NCI-H187 (cell line): ENCODE data around the gene PLCXD3.
"Not testable (repeated sequence)": the region's sequence is repeated elsewhere in the genome, so short reads cannot be mapped to it uniquely, and the experiment has no call there.

Experiments
- DNase-seq, 2 experiments: peaks; one replicate each; lab custom pipeline; 2025; lab: John Stamatoyannopoulos, UW

The PLCXD3 gene

GRCh38 chr5:41510176-41510831 is at the start of gene PLCXD3:
Gene PLCXD3 (minus strand): TSS chr5:41510601. CDS start chr5:41510526, 75 bp downstream.
- no peak for DNase-seq

DNA sequence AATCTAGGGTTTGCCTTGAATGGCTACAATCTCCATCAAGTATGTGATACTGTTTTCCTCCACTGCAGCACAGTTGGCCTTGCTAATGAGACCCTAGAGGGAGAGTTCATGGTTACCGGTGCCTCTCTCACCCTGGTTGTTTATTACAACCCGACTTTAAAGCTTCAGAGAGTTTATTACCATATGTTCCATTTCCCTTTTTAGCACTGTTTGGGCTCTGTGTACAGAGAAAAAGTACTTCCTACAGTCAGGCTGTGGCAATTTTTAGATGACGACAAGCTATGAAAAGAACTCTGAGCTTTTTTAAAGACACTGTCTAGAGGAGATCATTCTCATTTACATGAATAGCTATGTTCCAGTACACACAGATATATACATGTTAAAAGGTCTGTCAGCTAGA is 48.8 kb upstream of the PLCXD3 start:
- DNase-seq: no peak

DNA sequence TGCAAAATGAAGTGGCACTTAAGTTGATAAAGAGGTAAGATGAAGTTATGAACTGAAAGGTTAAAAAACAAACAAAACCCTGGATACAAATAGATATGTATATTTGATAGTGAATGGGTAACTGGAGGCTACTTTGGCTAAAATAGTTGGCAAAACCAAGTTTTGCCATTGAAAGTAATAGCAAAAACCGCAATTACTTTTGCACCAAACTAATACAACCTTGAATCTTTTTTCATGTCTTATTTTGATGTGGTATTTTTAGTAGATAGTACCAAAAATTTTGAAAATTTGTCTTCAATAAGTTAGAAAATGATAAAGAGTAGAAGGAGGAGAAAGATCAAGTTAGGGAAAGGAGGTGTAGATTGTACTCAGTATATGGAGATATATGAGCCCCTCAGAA is 47.9 kb upstream of the PLCXD3 start:
- DNase-seq: no peak

DNA sequence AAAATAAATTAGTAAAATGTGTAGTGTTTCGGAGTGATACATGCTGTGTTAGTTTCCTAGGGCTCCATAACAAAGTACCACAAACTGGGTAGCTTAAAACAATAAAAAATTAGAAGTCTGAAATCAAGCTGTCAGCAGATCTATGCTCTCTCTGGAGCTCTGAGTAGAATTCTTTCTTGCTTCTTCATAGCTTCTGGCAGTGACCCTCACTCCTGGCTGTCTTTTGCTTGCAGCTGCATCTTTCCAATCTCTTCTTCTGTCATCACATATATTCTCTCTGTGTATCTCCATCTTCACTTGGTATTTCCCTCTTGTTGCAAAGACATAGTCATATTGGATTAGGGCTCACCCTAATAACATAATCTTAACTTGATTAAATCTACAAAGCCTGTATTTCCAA is 37.6 kb upstream of the PLCXD3 start:
- DNase-seq: no peak

DNA sequence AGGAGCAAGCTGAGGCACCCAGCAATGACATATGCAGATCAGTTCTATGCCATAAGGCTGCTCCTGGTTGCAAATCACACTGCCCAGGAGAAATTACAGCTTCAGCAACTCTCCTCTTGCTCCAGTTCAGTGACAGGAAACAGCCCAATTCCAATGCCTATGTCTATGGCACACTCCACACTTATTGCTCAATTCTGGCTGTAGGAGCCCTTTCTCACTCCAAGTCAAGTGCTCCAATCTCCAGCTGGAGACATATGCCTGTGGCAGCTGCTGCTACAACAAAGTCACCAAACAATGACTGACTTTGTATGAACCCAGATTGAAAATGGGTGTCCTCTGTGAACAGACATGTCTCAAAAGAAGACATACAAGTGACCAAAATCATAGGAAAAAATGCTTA is 31.8 kb upstream of the PLCXD3 start:
- DNase-seq: no peak

- no peak for DNase-seq
These were observed 29.1 kb upstream of the PLCXD3 start for GRCh38 chr5:41539454-41539853.

DNA sequence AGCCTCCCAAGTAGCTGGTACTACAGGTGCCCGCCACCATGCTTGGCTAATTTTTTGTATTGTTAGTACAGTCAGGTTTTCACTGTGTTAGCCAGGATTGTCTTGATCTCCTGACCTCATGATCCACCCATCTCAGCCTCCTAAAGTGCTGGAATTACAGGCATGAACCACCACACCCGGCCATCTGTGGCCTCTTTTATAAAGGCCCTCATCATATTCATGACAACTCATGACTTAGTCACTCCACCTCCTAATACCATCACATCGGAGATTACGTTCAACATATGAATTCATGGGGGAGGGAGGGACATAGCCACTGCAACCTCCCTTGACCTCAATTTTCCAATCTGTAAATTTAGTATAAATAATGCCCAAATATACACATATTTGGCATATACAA is 27.2 kb upstream of the PLCXD3 start:
- no peak for DNase-seq

- no peak for DNase-seq
These were observed 22.1 kb upstream of the PLCXD3 start for GRCh38 chr5:41532485-41532884.

DNA sequence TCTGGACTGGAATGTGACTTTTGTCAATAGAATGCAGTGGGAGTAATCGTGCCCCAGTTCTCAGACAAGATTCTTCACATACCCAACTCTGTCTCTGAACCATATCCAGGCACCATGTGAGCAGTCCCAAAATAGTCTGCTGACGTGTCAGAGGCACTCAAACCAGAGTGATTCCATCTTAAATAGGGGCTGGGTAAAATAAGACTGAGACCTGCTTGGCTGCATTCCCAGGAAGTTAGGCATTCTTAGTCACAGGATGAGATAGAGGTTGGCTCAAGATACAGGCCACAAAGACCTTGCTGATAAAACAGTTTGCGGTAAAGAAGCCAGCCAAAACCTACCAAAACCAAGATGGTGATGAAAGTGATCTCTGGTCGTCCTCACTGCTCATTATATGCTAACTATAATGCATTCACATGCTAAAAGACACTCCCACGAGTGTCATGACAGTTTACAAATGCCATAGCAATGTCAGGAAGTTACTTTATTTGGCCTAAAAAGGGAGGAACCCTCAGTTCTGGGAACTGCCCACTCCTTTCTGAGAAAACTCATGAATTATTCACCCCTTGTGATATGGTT is 16.9 kb upstream of the PLCXD3 start:
- DNase-seq: no peak

DNA sequence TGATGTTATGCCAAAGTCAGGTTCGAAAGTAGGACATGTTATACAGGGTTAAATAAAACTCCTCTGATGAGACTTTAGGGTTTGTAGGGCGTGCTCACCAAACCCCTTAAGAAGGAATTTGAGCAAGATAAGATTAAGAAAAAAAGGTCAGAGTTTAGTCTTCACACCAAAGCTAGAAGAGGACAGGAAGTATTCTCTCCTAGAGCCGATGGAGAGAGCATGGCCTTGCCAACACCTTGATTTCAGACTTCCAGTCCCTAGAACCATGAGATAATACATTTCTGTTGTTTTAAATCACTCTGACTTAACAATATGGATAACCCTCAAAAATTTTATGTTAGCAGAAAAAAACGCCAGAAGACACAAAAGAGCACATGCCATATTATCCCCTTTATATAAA is 16.3 kb upstream of the PLCXD3 start:
- no peak for DNase-seq

- DNase-seq: no peak
These were observed 13.8 kb upstream of the PLCXD3 start for GRCh38 chr5:41524174-41524573.

DNA sequence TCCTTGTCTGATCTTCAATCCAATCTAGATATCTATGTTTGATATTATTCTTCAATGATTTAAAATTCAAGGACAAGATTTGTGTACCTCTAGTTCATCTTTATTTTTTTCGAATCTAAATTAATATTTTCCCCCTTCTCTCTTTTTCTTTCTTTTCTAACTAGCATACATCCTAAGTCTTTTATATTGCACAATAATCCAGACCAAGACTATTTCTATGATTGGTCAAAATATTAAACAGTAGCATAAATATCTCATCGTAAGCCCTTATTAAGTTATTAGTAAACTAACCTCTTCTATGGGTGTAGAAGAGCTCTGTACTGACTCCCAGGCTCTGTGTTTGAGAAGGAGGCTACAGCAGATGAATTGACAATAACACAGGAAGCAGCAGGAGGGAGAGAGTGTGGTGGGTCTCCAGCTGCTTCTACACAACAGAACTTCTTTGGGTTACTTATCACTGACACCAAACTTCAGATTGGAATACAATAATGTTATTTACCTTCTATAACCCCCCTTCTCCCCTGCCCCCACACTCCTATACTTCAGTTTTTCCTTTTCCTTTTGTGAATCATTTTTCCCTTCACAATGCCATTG is 11.9 kb upstream of the PLCXD3 start:
- no peak for DNase-seq

DNA sequence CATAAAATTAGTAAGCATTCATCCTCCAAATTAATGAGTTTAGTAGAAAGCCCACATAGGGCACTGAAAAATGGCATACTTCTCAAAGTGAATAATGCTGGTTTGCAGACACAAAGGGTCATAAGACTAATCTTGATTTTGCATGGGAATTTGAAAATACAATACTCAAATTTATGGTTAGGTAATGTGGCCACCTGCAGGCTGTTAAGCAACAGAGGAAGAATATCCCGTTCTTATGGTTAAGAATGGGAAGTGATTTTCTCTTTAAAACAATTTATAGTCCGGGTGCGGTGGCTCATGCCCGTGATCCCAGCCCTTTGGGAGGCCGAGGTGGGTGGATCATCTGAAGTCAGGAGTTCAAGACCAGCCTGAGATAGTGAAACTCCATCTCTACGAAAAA is 9.4 kb upstream of the PLCXD3 start:
- DNase-seq: no peak

GRCh38 chr5:41517909-41518308 is 7.5 kb upstream of the PLCXD3 start:
- DNase-seq: no peak

DNA sequence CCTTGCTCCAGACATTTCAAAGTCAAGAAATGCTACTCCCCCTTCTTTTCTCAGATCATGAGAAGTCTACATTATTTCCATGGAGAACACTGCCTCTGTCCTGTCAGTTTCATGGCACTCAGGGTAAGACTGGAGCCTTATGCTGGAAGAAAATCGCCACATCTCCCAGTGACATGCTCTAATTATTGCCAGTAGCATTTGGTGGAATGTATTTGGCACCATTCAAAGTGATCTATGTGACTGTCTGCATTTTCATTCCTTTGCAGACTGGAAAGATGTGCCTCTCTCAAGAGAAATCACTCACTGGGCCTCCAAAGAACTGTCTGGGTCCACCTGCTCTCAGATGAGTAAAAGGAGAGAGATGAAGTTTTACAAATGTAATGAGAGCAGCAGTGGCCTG is 840 bp upstream of the PLCXD3 start:
- no peak for DNase-seq

DNA sequence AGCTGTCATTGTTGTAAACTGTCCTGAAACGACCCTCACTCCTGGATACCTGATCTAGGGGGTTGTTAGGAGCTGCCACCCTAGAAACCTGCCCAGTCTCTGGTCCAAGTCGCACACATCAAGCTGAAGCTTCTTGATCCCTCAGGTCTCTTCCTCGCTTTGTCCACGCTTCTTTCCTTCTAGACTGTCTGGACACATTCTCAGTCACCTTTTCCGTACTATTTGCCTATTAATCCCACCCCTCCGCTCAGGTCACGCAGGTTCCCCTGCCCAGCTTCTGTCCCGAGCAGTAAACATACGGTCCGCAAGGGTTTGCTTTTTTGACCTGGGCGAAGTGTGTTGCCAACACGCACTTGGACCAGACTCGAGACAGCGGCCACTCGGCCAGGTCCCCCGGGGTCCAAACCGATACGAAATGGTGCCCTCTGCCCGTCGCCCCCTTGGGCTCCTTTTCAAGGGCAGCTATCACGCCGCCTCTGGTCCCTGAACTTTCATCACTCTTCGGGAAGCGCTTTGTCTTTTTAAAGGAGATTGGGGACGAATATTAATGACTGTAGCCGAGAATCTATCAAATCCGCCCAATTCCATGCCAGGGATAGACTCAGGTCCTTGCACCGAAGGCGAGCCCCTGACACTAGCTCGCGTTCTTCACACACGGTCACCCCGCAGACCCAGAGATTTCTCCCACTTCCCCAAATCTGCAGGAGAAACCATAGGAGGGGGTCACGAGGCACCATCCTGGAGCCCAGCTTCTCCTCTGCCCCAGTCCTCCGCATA is 814 bp downstream of the PLCXD3 start:
- no peak for DNase-seq

DNA sequence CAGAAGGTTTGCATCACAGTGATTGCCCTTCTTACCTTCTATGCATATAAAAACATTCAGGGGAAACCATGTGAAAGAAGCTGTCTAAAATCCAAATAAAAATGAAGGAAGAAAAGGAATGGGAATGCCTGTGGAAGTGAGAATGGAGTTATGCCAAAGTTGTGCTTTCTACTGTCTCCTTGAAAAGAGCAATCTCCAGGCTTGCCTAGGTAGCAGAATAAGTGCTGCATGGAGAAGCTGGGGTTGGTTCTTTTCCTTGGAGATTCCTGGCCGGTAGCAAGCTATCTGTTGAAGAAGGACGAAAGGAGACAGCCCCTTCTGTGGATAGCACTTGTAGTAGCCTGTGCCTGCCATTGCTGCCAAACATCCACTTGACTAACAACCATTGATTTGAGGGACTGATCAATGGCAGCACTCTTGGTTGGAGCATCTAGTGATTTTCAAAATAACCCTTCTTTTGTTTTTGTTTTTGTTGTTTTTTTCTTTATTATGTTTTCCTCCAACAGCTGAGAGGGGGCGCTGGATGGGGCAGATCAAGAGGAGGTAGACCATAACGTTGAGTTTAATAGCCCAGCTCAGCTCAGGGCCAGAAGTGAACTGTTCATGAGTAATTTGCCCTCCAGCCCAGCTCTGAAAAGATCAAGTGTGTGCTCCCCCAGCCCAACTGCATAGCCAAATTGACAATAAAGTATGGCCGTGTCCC is 1.6 kb downstream of the PLCXD3 start:
- no peak for DNase-seq

DNA sequence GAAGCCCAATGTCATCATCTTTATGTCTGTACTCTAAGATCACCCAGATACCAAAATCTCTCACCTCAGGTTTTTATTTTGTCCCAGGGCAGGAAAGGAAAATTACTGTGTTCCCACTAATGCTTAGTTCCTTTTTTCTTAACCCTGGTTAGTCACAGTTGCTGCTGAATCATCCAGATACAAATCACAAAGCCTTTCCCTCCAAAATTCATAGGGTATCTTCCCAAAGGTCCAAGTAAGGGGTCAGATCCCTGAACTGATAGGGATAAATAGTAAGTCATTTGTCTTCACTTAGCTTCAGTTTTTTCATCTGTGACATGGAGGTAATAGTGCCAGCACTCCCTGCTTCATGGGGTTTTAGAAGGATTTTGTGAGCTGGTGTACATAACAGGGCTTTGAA is 2.2 kb downstream of the PLCXD3 start:
- no peak for DNase-seq

GRCh38 chr5:41507501-41507900 is 2.9 kb downstream of the PLCXD3 start:
- DNase-seq: no peak

DNA sequence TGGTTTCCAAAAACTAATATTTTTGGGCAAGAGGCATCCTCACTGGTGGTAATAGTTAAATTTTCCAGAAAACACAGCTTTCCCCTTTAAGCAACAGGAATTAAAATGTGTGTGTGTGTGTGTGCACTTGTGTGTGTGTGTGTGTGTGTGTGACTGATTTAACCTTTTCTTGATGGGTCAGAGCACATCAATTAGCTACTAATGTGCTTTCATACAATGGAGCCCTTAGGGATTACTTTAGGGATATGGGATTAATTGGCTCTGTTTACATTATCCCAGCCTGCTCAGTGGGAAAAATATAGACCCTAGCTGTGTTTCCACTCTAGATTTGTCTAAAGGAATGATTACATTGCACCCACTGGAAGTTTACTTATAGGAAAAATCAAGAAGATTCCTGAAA is 6.5 kb downstream of the PLCXD3 start:
- DNase-seq: no peak

- no peak for DNase-seq
These were observed 7.1 kb downstream of the PLCXD3 start for GRCh38 chr5:41503310-41503709.

DNA sequence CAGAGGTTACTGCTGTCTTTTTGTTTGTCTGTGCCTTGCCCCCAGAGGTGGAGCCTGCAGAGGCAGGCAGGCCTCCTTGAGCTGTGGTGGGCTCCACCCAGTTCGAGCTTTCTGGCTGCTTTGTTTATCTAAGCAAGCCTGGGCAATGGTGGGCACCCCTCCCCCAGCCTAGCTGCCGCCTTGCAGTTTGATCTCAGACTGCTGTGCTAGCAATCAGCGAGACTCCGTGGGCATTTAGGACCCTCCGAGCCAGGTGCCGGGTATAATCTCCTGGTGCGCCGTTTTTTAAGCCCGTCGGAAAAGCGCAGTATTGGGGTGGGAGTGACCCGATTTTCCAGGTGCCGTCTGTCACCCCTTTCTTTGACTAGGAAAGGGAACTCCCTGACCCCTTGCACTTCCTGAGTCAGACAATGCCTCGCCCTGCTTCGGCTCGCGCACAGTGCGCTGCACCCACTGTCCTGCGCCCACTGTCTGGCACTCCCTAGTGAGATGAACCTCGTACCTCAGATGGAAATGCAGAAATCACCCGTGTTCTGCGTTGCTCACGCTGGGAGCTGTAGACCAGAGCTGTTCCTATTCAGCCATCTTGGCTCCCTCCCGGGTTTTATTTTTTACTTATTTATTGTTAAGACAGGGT is 16.8 kb downstream of the PLCXD3 start:
- DNase-seq: not testable (repeated sequence)
